Panc1 (cell line): ENCODE measurements around the gene MITF. TPM values are rescaled to one million over a fixed set of nuclear protein-coding genes. Genes with fewer than 3 reads are reported as not detected.

ENCODE experiments used
- ATAC-seq: fragments of 200-7000 bp; cut with Tn5 transposase; 2 replicates; pipeline ENCODE4 v1.9.1; 2020; ENCODE audit warnings: mild to moderate bottlenecking, moderate library complexity
- BruUV-seq: library from RNA; stranded (reverse); fragments of 400-500 nt; replicated peaks from 2 replicates; lab custom pipeline; 2021; lab: Mats Ljungman, UMichigan
- CTCF ChIA-PET: fragments of 300-600 bp; sonication (Branson Sonifier 250); formaldehyde crosslinking; loops from one replicate; lab custom pipeline; 2022; ENCODE audit warnings: antibody characterized with exemption; lab: Charles Lee
- POLR2A ChIA-PET: fragments of 300-600 bp; sonication (Branson Sonifier 250); formaldehyde crosslinking; loops from one replicate; lab custom pipeline; 2022; ENCODE audit warnings: antibody characterized with exemption; lab: Charles Lee
- DNase-seq: peaks from one replicate; pipeline ENCODE4 v3.0.0-alpha.2; 2010; ENCODE audit warnings: low read depth, low spot score
- H3K27ac ChIP-seq: 2 replicates; pipeline ENCODE4 v1.5.1; 2011; ENCODE audit warnings: mild to moderate bottlenecking, low read length, inconsistent platforms
- H3K27me3 ChIP-seq: fragments of 200-500 bp; sonication (Bioruptor generic); 2 replicates; pipeline ENCODE4 v1.6.0; 2014; ENCODE audit warnings: low read length, inconsistent platforms; ENCODE audit not compliant: control insufficient read depth, insufficient read depth
- H3K36me3 ChIP-seq: fragments of 200-500 bp; sonication (Bioruptor generic); 2 replicates; pipeline ENCODE4 v1.5.1; 2014; ENCODE audit warnings: inconsistent platforms, mild to moderate bottlenecking, low read length, moderate library complexity; ENCODE audit not compliant: control insufficient read depth, insufficient read depth
- H3K4me1 ChIP-seq: 2 replicates; pipeline ENCODE4 v1.5.1; 2011; ENCODE audit warnings: inconsistent platforms, mild to moderate bottlenecking, low read length, moderate library complexity; ENCODE audit not compliant: control insufficient read depth, insufficient read depth
- H3K4me3 ChIP-seq, 2 experiments: 2 replicates each; pipeline ENCODE4 v1.5.1; 2011 to 2012; ENCODE audit warnings: low read depth in 2 of 2, low read length in 2 of 2, mild to moderate bottlenecking in 2 of 2, inconsistent platforms in 1 of 2, moderate library complexity in 1 of 2
- H3K9me3 ChIP-seq: fragments of 200-500 bp; sonication (Bioruptor generic); 2 replicates; pipeline ENCODE4 v1.5.1; 2014; ENCODE audit warnings: low read depth, mild to moderate bottlenecking, inconsistent platforms, low read length, moderate library complexity; ENCODE audit not compliant: control insufficient read depth, insufficient read depth
- CTCF ChIP-seq: fragments of 450-650 bp; IDR thresholded peaks from 2 replicates; pipeline ENCODE4 v1.5.1; 2017; ENCODE audit warnings: mild to moderate bottlenecking
- POLR2AphosphoS5 ChIP-seq: IDR thresholded peaks from 2 replicates; pipeline ENCODE4 v1.6.1; 2012; ENCODE audit warnings: mild to moderate bottlenecking, low read depth, low read length, moderate library complexity
- REST ChIP-seq, 2 experiments: IDR thresholded peaks; 2 replicates each; pipeline ENCODE4 v1.6.1; 2011 to 2012; ENCODE audit warnings: low read depth in 2 of 2, control low read depth in 1 of 2, low read length in 1 of 2, mild to moderate bottlenecking in 1 of 2, moderate library complexity in 1 of 2; ENCODE audit not compliant: insufficient read depth in 1 of 2
- SIN3A ChIP-seq: IDR thresholded peaks from 2 replicates; pipeline ENCODE4 v1.6.1; 2012; ENCODE audit warnings: low read depth, mild to moderate bottlenecking, low read length, moderate library complexity, borderline replicate concordance; ENCODE audit not compliant: insufficient read depth
- TCF7L2 ChIP-seq: IDR thresholded peaks from 2 replicates; pipeline ENCODE4 v1.6.1; 2011; ENCODE audit warnings: mild to moderate bottlenecking, low read depth, low read length, inconsistent platforms
- in situ Hi-C: cut with HindIII; loops from 2 replicates; pipeline ENCODE4 v1.10.0; 2016; ENCODE audit warnings: low sequenced_read_pairs, low pct_unique_long_range_greater_than_20kb
- intact Hi-C: fragments of 100-400 bp; cut with micrococcal nuclease; formaldehyde crosslinking; loops from one replicate; pipeline ENCODE4 v1.10.0; 2022; ENCODE audit not compliant: unreplicated experiment
- total RNA-seq: library from RNA; stranded (reverse); gene quantifications from one replicate; pipeline ENCODE4 v1.2.1, GENCODE V29; 2021; ENCODE audit not compliant: unreplicated experiment

Gene MITF
- total RNA-seq, 1 experiment from 2014 or later, result 10.8 TPM

GRCh38 chr3:69869643-69870042 is 130.4 kb downstream of the MITF start:
- in situ Hi-C loops, result no loop called here
- TF ChIP-seq REST (IDR thresholded peaks at IDR 0.05; ENCODE audit: insufficient read depth in 1 of 2, low read depth in 2 of 2, low read length in 1 of 2) (no peak), SIN3A (no peak), CTCF (no peak), TCF7L2 (no peak), POLR2AphosphoS5 (no peak)
- no peaks in the 10 kb centered on the region for H3K36me3 ChIP-seq
- ATAC-seq (no peak), DNase-seq (no peak)
- no peak overlapping the region for H3K4me3 ChIP-seq
- no peaks in the 10 kb centered on the region for H3K27me3 ChIP-seq
- intact Hi-C loops, result no loop called here
- no peaks in the 10 kb centered on the region for H3K9me3 ChIP-seq
- CTCF ChIA-PET, result no interaction called here
- no TSS peak for BruUV-seq
- peaks cover 4% of the 10 kb centered on the region; the same call in 1 of the 2 replicates for H3K4me1 ChIP-seq
- H3K27ac ChIP-seq, result no peak overlapping the region
- POLR2A ChIA-PET, result no interaction called here

GRCh38 chr3:69871251-69871650 is 132.0 kb downstream of the MITF start:
- no peak for DNase-seq
- Histone ChIP-seq H3K27me3 (no peaks in the 10 kb centered on the region), H3K4me3 (no peak overlapping the region), H3K9me3 (no peaks in the 10 kb centered on the region), H3K4me1 (peaks cover 4% of the 10 kb centered on the region; the same call in 1 of the 2 replicates), H3K36me3 (no peaks in the 10 kb centered on the region), H3K27ac (no peak overlapping the region)
- TF ChIP-seq REST (IDR thresholded peaks at IDR 0.05; ENCODE audit: insufficient read depth in 1 of 2, low read depth in 2 of 2, low read length in 1 of 2), result no peak
- TF ChIP-seq SIN3A, result no peak
- no TSS peak for BruUV-seq
- ChIA-PET POLR2A (no interaction called here), CTCF (no interaction called here)
- intact Hi-C loops (no loop called here), in situ Hi-C loops (no loop called here)
- ATAC-seq, result no peak
